Esophagus squamous epithelium (tissue), 4 donors: ENCODE results near the gene PGLYRP1.

Experiments
- POLR2A ChIP-seq, 4 donors: fragments of 450-650 bp; IDR thresholded peaks; one replicate each; pipeline ENCODE4 v1.6.1; 2017; ENCODE audit warnings: antibody characterized with exemption in 4 of 4, mild to moderate bottlenecking in 4 of 4, moderate library complexity in 3 of 4
- TF ChIP-seq, protein P1 (sequence below), 6 experiments: fragments of 450-650 bp in 4 of 6; fragments of 200-600 bp in 2 of 6; sonication (generic) in 2 of 6; IDR thresholded peaks; one replicate each; pipeline ENCODE4 v1.5.1; 2016 to 2019; ENCODE audit warnings: antibody characterized with exemption in 6 of 6, mild to moderate bottlenecking in 4 of 6, moderate library complexity in 4 of 6

- no peak for TF ChIP-seq POLR2A (IDR thresholded peaks at IDR 0.05)
- TF ChIP-seq, protein P1, sequence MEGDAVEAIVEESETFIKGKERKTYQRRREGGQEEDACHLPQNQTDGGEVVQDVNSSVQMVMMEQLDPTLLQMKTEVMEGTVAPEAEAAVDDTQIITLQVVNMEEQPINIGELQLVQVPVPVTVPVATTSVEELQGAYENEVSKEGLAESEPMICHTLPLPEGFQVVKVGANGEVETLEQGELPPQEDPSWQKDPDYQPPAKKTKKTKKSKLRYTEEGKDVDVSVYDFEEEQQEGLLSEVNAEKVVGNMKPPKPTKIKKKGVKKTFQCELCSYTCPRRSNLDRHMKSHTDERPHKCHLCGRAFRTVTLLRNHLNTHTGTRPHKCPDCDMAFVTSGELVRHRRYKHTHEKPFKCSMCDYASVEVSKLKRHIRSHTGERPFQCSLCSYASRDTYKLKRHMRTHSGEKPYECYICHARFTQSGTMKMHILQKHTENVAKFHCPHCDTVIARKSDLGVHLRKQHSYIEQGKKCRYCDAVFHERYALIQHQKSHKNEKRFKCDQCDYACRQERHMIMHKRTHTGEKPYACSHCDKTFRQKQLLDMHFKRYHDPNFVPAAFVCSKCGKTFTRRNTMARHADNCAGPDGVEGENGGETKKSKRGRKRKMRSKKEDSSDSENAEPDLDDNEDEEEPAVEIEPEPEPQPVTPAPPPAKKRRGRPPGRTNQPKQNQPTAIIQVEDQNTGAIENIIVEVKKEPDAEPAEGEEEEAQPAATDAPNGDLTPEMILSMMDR (IDR thresholded peaks at IDR 0.05): no peak
Observed at GRCh38 chr19:46017095-46017429, 5.8 kb downstream of the PGLYRP1 start.
